HT-29 (cell line): ENCODE data around the gene TIRAP. TPM values are rescaled to one million over a fixed set of nuclear protein-coding genes. Genes with fewer than 3 reads are reported as not detected.
"Not testable (repeated sequence)": the region's sequence is repeated elsewhere in the genome, so short reads cannot be mapped to it uniquely, and the experiment has no call there.

Experiments used
- DNase-seq: peaks from one replicate; pipeline ENCODE4 v3.0.0-alpha.2; 2015; ENCODE audit warnings: low spot score
- total RNA-seq: library from RNA; depleted of rRNA; stranded (reverse); fragments of >200 nt; shearing (Covaris generic); gene quantifications from 2 replicates; pipeline ENCODE4 v1.2.3, GENCODE V29; 2014; rRNA removed

Gene TIRAP, protein sequence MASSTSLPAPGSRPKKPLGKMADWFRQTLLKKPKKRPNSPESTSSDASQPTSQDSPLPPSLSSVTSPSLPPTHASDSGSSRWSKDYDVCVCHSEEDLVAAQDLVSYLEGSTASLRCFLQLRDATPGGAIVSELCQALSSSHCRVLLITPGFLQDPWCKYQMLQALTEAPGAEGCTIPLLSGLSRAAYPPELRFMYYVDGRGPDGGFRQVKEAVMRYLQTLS
- 11.6 and 12.3 TPM in 2 replicates for total RNA-seq

DNA sequence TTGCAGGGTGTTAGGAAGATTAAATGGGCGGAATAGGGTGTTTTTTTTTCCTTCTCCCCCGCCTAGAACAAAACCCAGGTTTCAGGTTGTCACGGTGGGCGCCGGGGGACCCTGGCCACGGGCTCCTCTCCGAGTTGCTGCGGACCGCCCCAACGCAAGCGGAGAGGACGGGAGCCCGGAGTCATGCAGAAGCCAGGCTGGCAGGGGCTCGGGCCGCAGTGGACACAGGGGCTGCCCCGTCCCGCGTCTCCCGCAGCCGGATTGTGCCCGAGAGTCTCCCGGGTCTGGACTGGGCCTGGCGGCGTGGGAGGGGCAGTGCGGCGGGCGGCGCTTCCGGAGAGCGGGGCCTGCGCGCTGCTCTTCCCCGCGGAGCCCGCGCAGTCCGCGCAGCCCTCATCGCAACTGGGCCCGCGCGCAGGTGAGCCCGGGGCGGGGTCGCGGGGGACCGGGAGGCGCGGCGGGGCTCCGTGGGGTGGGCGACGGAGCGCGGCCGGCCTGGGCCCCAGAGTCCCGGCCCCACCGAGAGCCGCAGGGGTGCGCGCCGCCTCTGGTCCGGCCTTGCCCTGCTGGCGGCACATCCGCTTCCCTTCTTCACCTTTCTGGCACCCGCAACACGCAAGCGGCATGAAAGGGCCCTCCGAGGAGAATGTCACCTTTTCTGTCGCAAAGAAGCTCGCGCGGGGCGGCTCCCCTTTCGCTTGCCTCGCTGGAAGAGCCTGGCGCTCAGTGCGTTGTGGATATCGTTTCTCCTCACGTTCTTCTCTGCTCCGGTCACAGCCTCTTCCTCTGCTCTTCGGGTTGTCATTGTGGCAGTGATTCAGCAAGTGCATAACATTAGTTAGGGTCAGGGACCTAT, at the start of gene TIRAP:
Gene TIRAP (plus strand): TSS at position 358 of the 856 bp plus-strand sequence. CDS start 7,802 bp downstream, outside the sequence.
- DNase-seq, result peak; percentile 71

DNA sequence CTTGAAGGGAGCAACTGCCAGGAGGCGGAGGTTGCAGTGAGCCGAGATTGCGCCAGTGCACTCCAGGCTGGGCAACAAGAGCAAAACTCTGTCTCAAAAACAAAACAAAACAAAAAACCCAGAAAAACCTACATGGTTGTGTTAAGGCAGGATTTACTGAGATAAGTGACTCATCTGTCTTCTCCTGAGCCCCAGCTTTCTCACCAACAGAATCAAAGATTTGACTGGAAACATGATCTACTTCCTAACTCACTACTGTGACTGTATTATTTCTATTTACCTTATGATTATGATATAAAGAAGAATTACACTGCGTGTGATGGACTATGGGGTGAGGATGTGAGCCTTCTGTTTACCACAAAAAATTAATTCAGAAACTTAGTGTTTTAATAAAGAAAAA, 49.5 kb upstream of the TIRAP start:
- DNase-seq, result no peak

GRCh38 chr11:126246636-126247035, 36.3 kb upstream of the TIRAP start:
- DNase-seq, result no peak

- no peak for DNase-seq
Measured at GRCh38 chr11:126253265-126253664, 29.6 kb upstream of the TIRAP start.

- DNase-seq, result no peak
Measured at GRCh38 chr11:126254819-126255218, 28.1 kb upstream of the TIRAP start.

- not testable (repeated sequence) for DNase-seq
Measured at GRCh38 chr11:126255507-126255906, 27.4 kb upstream of the TIRAP start.

GRCh38 chr11:126256216-126256615, 26.7 kb upstream of the TIRAP start:
- no peak for DNase-seq

DNA sequence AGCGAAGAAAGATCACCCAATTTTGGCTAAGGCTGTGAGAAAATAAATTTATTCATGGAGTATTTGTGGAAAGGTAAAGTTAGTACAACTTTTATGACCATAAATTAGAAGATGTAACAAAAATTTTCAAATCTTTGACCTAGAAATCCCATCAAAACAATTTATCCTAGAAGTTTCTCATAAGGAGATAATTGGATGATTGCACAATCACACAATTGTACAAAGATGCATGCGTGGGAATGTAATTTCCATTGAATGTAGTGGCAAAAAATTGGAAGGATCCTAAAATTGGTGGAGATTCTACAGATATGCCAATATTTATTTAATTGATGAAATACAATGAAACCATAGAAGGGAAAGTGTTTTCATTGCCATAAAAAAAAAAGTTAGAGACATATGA, 25.7 kb upstream of the TIRAP start:
- DNase-seq, result no peak

DNA sequence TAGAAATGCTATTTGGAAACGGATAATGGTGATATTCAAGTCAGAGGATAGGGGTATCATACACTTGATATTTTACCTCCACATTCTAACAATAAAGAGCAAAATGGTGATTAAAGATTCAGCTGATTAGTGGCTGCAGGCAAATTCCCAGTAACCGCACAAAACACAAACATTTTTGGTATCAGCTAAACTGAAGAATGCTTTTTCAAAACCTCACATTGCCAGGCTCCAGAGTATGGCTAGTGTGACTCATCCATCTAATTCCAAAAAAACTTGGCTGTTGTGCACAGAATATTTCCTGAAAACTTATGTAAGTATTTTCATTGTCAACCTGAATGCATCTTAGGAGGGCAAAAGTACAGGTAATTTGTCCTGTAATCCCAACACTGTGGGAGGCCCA, 25.1 kb upstream of the TIRAP start:
- DNase-seq, result no peak

DNA sequence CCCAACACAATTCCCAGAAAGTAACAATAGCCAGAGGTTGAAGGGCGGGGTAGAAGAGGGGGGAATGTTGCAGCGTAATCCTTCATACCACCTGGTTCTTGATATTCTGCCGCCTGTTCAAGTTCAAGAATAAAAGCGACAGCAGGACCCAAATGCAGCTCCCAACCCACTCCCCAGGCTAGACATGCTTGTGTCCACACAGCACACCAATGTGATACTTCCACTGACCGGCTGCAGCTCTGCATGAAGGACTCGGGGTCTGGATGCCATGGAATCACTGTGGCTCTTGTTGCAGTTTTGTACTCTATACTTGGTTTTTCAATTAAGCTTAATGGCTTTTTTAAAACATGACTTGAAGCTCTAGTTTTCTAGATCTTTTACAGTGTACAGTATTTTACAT, 20.7 kb upstream of the TIRAP start:
- no peak for DNase-seq

GRCh38 chr11:126263489-126263888, 19.4 kb upstream of the TIRAP start:
- DNase-seq, result no peak

- peak; percentile 20 for DNase-seq
Measured at GRCh38 chr11:126265811-126266210, 17.1 kb upstream of the TIRAP start.

GRCh38 chr11:126267650-126268049, 15.2 kb upstream of the TIRAP start:
- no peak for DNase-seq

DNA sequence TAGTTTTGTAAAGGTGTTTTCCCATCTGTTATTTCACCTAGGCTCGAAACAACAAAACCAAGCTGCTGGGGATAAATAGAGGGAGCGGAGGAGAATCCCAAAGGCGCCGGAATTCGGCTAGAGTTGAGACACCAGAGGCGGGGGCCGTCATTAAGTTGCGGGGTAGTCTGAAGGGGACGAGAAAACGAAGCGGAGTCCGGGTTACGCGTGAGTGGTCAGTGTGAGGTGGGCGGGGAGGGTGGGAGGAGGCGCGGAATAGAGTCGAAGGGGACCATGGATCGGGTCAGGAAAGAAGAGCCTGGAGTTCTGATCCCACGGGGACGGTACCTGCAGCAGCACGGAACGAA, 14.6 kb upstream of the TIRAP start:
- no peak for DNase-seq

DNA sequence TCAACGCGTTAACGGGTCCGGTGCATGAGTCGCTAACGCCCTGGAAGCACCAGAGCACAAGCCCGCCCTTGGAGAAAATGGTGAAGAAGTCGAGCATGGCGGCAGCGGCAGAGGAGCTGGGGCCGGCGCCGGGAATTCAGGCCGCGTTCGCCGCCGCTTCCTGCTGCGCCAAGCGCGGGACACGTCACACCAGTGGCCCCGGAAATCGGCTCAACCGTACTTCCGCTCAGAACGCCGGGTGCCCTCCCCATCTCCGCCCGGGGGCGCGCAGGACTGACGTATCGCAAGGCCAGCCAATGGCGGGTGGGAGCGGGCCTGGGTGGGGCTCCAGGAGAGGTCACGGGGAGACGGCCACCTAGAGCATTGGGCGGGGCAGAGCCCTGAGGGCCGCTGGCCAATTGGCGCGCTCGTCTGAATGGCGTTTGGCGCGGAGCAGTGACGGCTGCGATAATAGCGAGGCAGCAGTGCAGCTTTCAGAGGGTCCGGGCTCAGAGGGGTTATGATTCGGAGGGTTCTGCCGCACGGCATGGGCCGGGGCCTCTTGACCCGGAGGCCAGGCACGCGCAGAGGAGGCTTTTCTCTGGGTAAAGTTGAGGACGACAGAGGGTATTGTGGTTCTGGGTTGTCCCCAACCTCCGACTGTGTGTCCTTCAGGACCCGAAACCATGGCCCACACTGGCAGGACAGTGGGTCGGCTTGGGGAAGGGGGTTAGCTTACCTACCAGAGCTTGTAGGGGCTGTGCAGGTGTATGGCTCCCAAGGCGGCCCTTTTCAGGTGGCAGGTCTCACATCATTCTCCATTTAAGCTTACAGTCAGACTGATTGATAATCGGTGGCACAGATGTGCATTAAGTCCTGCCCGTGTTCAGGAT, 13.9 kb upstream of the TIRAP start, which contains the start of the genes FOXRED1 and SRPRA:
Gene FOXRED1 (plus strand): TSS at position 447 of the 872 bp plus-strand sequence. CDS start 53 bp downstream, at position 500.
Gene SRPRA (minus strand): TSS at position 188 of the 872 bp plus-strand sequence. CDS start 91 bp downstream, at position 97.
- peak; percentile 100 for DNase-seq

GRCh38 chr11:126277322-126277721, 5.6 kb upstream of the TIRAP start:
- no peak for DNase-seq

DNA sequence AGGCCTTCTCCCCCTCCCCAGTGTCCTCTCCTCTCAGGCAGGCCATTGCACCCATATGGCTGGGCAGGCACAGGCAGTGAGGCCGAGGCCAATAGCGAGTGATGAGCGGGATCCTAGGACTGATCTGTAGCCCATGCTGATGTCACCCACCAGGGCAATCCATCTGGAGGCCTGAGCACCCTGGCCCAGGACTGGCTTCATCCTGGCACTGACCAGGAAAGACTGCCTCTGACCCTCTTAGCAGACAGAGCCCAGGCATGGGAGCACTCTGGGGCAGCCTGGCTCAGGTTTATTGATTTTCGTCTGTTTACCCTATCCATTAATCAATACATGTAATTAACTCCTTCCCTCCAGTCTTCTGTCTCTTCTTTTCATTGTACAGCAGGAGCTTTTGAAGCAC, 5.1 kb upstream of the TIRAP start:
- no peak for DNase-seq

DNA sequence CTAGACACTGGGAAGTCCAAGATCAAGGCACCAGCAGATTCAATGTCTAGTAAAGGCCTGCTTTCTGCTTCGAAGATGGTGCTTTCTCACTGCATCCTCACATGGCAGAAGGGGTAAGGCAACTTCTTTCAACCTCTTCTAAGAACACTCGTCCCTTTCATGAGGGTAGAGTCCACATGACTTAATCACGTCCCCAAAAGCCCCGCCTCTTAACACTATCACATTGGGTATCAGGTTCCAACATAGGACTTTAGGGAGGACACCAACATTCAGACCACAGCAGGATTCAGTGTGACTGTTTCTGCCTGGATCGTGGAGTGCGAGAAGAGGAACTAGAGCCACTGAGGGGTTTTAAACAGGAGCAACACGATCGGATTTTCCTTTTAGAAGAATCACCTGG, 3.7 kb upstream of the TIRAP start:
- DNase-seq, result no peak

- no peak for DNase-seq
Measured at GRCh38 chr11:126280595-126280994, 2.3 kb upstream of the TIRAP start.

DNA sequence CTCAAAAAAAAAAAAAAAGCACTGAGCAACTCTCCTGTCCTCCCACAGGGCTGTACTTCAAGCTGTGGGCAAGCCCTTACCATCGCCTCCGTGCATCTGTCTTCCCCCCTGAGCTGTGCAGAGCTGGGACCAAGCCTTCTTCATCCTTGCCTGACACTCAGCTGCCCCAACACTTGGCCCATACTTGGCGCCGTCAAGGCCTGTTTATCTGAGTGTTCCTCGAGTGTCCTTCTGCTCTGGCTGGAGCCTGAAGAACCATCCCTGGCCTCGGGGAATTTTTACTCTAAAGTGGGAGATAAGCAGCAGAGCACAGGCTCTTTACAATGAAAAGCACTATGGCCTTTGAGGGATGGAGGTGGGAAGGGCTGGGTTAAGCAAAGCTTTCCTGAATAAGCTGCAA, 1.6 kb upstream of the TIRAP start:
- no peak for DNase-seq

GRCh38 chr11:126281666-126282175, 1.2 kb upstream of the TIRAP start:
- no peak for DNase-seq

GRCh38 chr11:126282361-126282735, 545 bp upstream of the TIRAP start:
- peak; percentile 57 for DNase-seq
